ENCODE results near the gene GNAI3.

DNA sequence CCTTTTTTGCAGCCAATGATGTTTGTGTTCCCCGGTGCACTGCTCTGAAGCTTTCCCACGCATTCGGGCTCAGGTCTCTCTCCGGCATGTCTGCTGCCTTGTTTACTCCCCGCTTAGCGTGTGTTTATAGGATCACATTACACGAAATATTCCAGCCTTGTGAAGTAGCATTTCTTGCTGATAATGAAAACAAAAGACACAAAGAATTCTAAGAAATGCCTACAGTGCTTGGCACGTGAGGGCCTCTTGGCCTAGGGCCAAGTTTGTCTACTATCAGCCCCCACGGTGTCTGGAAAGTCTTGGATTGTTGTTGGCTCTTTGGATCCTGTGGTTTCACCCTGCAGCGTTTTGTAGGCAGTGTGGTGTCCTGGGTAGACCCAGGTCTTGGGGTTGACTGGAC is 96.3 kb downstream of the GNAI3 start:
- TF ChIP-seq, protein P1, sequence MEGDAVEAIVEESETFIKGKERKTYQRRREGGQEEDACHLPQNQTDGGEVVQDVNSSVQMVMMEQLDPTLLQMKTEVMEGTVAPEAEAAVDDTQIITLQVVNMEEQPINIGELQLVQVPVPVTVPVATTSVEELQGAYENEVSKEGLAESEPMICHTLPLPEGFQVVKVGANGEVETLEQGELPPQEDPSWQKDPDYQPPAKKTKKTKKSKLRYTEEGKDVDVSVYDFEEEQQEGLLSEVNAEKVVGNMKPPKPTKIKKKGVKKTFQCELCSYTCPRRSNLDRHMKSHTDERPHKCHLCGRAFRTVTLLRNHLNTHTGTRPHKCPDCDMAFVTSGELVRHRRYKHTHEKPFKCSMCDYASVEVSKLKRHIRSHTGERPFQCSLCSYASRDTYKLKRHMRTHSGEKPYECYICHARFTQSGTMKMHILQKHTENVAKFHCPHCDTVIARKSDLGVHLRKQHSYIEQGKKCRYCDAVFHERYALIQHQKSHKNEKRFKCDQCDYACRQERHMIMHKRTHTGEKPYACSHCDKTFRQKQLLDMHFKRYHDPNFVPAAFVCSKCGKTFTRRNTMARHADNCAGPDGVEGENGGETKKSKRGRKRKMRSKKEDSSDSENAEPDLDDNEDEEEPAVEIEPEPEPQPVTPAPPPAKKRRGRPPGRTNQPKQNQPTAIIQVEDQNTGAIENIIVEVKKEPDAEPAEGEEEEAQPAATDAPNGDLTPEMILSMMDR (IDR thresholded peaks at IDR 0.05; ENCODE audit: insufficient read depth, low read length), result no peak
- TF ChIP-seq POLR2AphosphoS5 (IDR thresholded peaks at IDR 0.05; ENCODE audit: low read depth), result no peak
- no peak for TF ChIP-seq SPI1 (IDR thresholded peaks at IDR 0.05; ENCODE audit: borderline replicate concordance, low read depth)

Data from HL-60 (cell line).